K562 (cell line): Measurements from ENCODE around the gene KCNQ5. TPM values are rescaled to one million over a fixed set of nuclear protein-coding genes. Genes with fewer than 3 reads are reported as not detected.

Source experiments
- ATAC-seq: fragments of 200-7000 bp; cut with Tn5 transposase; 3 replicates; pipeline ENCODE4 v1.9.1; 2020; ENCODE audit warnings: moderate library complexity
- BruUV-seq: library from RNA; stranded (reverse); fragments of 400-500 nt; replicated peaks from 2 replicates; lab custom pipeline; 2021; lab: Mats Ljungman, UMichigan
- CTCF ChIA-PET: fragments of 300-600 bp; formaldehyde crosslinking; extraction: SDS; loops from one replicate; lab custom pipeline; 2021; ENCODE audit warnings: low intra/inter-chr PET ratio; lab: Yijun Ruan, JAX
- POLR2A ChIA-PET: fragments of 300-600, 350-650 bp; sonication (Branson Sonifier 250); formaldehyde crosslinking; extraction: SDS; loops from one replicate; lab custom pipeline; 2021; ENCODE audit warnings: antibody characterized with exemption, inconsistent platforms; lab: Yijun Ruan, JAX
- DNase-seq, 4 experiments: peaks; one replicate each; pipeline versions ENCODE4 v3.0.0 to v3.0.0-alpha.2; 2011 to 2018; ENCODE audit warnings: low spot score in 3 of 4, mixed read lengths in 3 of 4; ENCODE audit errors: extremely low read depth in 1 of 4
- FAIRE-seq: peaks from 2 replicates; lab custom pipeline; 2011; peaks lifted over from hg19 to GRCh38; lab: Jason Lieb, UNC
- H2AFZ ChIP-seq: 2 replicates; pipeline ENCODE4 v1.6.0; 2011; ENCODE audit warnings: low read depth, low read length, control low read depth, inconsistent platforms
- H3K27ac ChIP-seq: fragments of 200-600 bp; 3 replicates; pipeline ENCODE4 v1.8.0; 2011; ENCODE audit warnings: low read depth, mild to moderate bottlenecking, control low read depth, inconsistent platforms, low read length, moderate library complexity, mixed read lengths; ENCODE audit errors: extremely low read depth
- H3K27me3 ChIP-seq, 2 experiments: fragments of 300-600 bp in 1 of 2; 2 replicates in 1 of 2; 3 replicates in 1 of 2; pipeline versions ENCODE4 v1.6.0 to v1.8.0; 2011; ENCODE audit warnings: inconsistent platforms in 2 of 2, low read length in 2 of 2, mild to moderate bottlenecking in 1 of 2, mixed read lengths in 1 of 2, moderate library complexity in 1 of 2; ENCODE audit not compliant: control insufficient read depth in 2 of 2, insufficient read depth in 2 of 2
- H3K36me3 ChIP-seq: fragments of 300-600 bp; 3 replicates; pipeline ENCODE4 v1.8.0; 2011; ENCODE audit warnings: mild to moderate bottlenecking, low read length, inconsistent platforms; ENCODE audit not compliant: control insufficient read depth, insufficient read depth
- H3K4me1 ChIP-seq, 2 experiments: fragments of 200-600 bp in 1 of 2; replicated peaks in 1 of 2; 2 replicates in 1 of 2; 3 replicates in 1 of 2; pipeline versions ENCODE4 v1.5.1 to v1.8.0; 2011; ENCODE audit warnings: inconsistent platforms in 2 of 2, low read length in 2 of 2, mild to moderate bottlenecking in 1 of 2, mixed read lengths in 1 of 2, moderate library complexity in 1 of 2; ENCODE audit not compliant: control insufficient read depth in 2 of 2, insufficient read depth in 2 of 2
- H3K4me2 ChIP-seq: 2 replicates; pipeline ENCODE4 v1.6.1; 2011; ENCODE audit warnings: low read length, control low read depth, inconsistent platforms, mixed read lengths; ENCODE audit not compliant: insufficient read depth
- H3K4me3 ChIP-seq: fragments of 200-600 bp; sonication (generic), shearing (Covaris generic); 2 replicates; pipeline ENCODE4 v1.5.1; 2016; ENCODE audit warnings: control low read depth, inconsistent platforms
- H3K79me2 ChIP-seq: fragments of 200-600 bp; 3 replicates; pipeline ENCODE4 v1.8.0; 2011; ENCODE audit warnings: low read length, inconsistent platforms; ENCODE audit not compliant: control insufficient read depth, insufficient read depth
- H3K9ac ChIP-seq, 2 experiments: 2 replicates each; pipeline versions ENCODE4 v1.6.0 to v1.6.1; 2011; ENCODE audit warnings: low read depth in 2 of 2, low read length in 2 of 2, control low read depth in 1 of 2, inconsistent platforms in 1 of 2, mild to moderate bottlenecking in 1 of 2, mixed read lengths in 1 of 2; ENCODE audit not compliant: insufficient read depth in 1 of 2
- H3K9me1 ChIP-seq: one replicate; pipeline ENCODE4 v1.6.0; 2011; ENCODE audit warnings: inconsistent platforms, mild to moderate bottlenecking, low read length, moderate library complexity; ENCODE audit not compliant: control insufficient read depth, insufficient read depth
- H3K9me3 ChIP-seq: replicated peaks from 2 replicates; pipeline ENCODE4 v1.5.1; 2011; ENCODE audit warnings: low read depth, low read length, inconsistent platforms; ENCODE audit not compliant: control insufficient read depth, insufficient read depth
- H4K20me1 ChIP-seq: replicated peaks from 2 replicates; pipeline ENCODE4 v1.6.1; 2011; ENCODE audit warnings: low read length, inconsistent platforms, mixed read lengths; ENCODE audit not compliant: control insufficient read depth, insufficient read depth
- RBM25 ChIP-seq: fragments of 200-400 bp; formaldehyde crosslinking; IDR thresholded peaks from 2 replicates; pipeline ENCODE4 v1.6.1; 2018; ENCODE audit warnings: low read length, low read depth, moderate library complexity; ENCODE audit not compliant: severe bottlenecking
- TCF7L2 ChIP-seq: fragments of 150-350 bp; IDR thresholded peaks from 2 replicates; pipeline ENCODE4 v1.6.1; 2016; ENCODE audit warnings: low read depth, mild to moderate bottlenecking, low read length, moderate library complexity
- ZNF146 ChIP-seq: IDR thresholded peaks from one replicate; pipeline ENCODE4 v1.6.1; 2018; ENCODE audit warnings: missing compliant biosample characterization; ENCODE audit not compliant: unreplicated experiment
- ZNF639 ChIP-seq, 2 experiments: fragments of 200-800 bp in 1 of 2; sonication (Bioruptor generic) in 1 of 2; sonication (generic) in 1 of 2; formaldehyde crosslinking in 1 of 2; IDR thresholded peaks in 1 of 2; conservative IDR thresholded peaks in 1 of 2; 2 replicates each; pipeline versions ENCODE4 v1.5.0 to v1.6.1; 2016 to 2020; ENCODE audit warnings: missing compliant biosample characterization in 1 of 2, missing genetic modification characterization in 1 of 2, missing genetic modification reagents in 1 of 2
- WGBS: fragments of 100-300 bp; shearing (Covaris generic); methylation state at CpG from one replicate; pipeline ENCODE4 v1.1.6; 2016; ENCODE audit warnings: low coverage, mixed read lengths; ENCODE audit not compliant: insufficient coverage; ENCODE audit errors: missing lambda C conversion rate; 5-methylcytosine and 5-hydroxymethylcytosine counted together
- in situ Hi-C: fragments of 300-500 bp; cut with MboI; formaldehyde crosslinking; loops from 4 replicates; pipeline ENCODE4 v1.15.0; 2018; ENCODE audit warnings: inconsistent platforms, mixed read lengths
- intact Hi-C: fragments of 100-400 bp; cut with micrococcal nuclease; formaldehyde crosslinking; loops from 2 replicates; pipeline ENCODE4 v1.14.2; 2022
- polyA plus RNA-seq, 8 experiments: library from polyadenylated mRNA; depleted of rRNA in 4 of 8; stranded (reverse) in 5 of 8; unstranded in 3 of 8; fragments of >200 nt; fragmentation: Nextera tagmentation in 2 of 8; fragmentation: Illumina TruSeq in 1 of 8; extraction: Ambion mirVana in 2 of 8; extraction: Trizol in 1 of 8; gene quantifications; 2 replicates each; pipeline versions ENCODE4 v1.2.1 to v1.2.3, GENCODE V29; 2011 to 2014; ENCODE audit warnings: inconsistent platforms in 1 of 8, missing spikeins in 1 of 8
- total RNA-seq, 7 experiments: library from RNA; depleted of rRNA in 6 of 7; stranded (reverse); fragments of >200 nt in 6 of 7; fragmentation: Illumina TruSeq in 2 of 7; extraction: Trizol in 2 of 7; gene quantifications; 2 replicates each; pipeline versions ENCODE4 v1.2.1 to v1.2.3, GENCODE V29; 2011 to 2021; ENCODE audit warnings: low replicate concordance in 1 of 7

KCNQ5 gene
- total and polyA plus RNA-seq, 9 of the 15 experiments (the other 6 are each of a cell fraction or from before 2014, with no cell fraction given), result 0.31 to 5.9 (median 2.6) TPM

GRCh38 chr6:72696055-72696454 lies 74.2 kb downstream of the KCNQ5 start:
- H3K9me1 ChIP-seq, result no peaks in the 10 kb centered on the region
- H3K9ac ChIP-seq, result no peak overlapping the region
- TF ChIP-seq ZNF639 (CRISPR knock-in tag; conservative IDR thresholded peaks at IDR 0.05 in 1 of 2, IDR thresholded peaks at IDR 0.05 in 1 of 2), result no peak
- peak; percentile 50 for TF ChIP-seq RBM25
- TF ChIP-seq ZNF146, result peak; percentile 56
- no peak for TF ChIP-seq TCF7L2
- in situ Hi-C loops (no loop called here), intact Hi-C loops (no loop called here)
- H3K4me3 ChIP-seq, result no peak overlapping the region
- no peak overlapping the region for H3K27ac ChIP-seq
- ChIA-PET POLR2A (interaction anchor here (0.6 kb wide), 1 partner anchor 12 kb away, joined by 4 read pairs; no protein-coding TSS in a partner anchor), CTCF (no interaction called here)
- no peak overlapping the region for H3K4me2 ChIP-seq
- DNase-seq (no peak), FAIRE-seq (no peak), ATAC-seq (no peak)
- WGBS, result 33% methylated on average over 3 of the region's 3 CpGs
- H3K79me2 ChIP-seq, result no peaks in the 10 kb centered on the region
- no peaks in the 10 kb centered on the region for H3K4me1 ChIP-seq
- H3K9me3 ChIP-seq, result no peaks in the 10 kb centered on the region
- H3K36me3 ChIP-seq, result no peaks in the 10 kb centered on the region
- H4K20me1 ChIP-seq, result no peaks in the 10 kb centered on the region
- no TSS peak for BruUV-seq
- no peak overlapping the region for H2AFZ ChIP-seq
- H3K27me3 ChIP-seq, result no peaks in the 10 kb centered on the region
